HepG2 (cell line): ENCODE measurements around the gene PARP15. TPM values are rescaled to one million over a fixed set of nuclear protein-coding genes. Genes with fewer than 3 reads are reported as not detected.

Experiments used
- ATAC-seq: fragments of 200-7000 bp; cut with Tn5 transposase; 3 replicates; pipeline ENCODE4 v1.9.1; 2020; ENCODE audit warnings: mild to moderate bottlenecking, moderate library complexity
- BruUV-seq: library from RNA; stranded (reverse); fragments of 400-500 nt; replicated peaks from 2 replicates; lab custom pipeline; 2021; lab: Mats Ljungman, UMichigan
- CTCF ChIA-PET: fragments of 300-600 bp; formaldehyde crosslinking; extraction: SDS; loops from one replicate; lab custom pipeline; 2021; ENCODE audit warnings: low total read pairs, inconsistent platforms, low intra/inter-chr PET ratio; lab: Yijun Ruan, JAX
- POLR2A ChIA-PET: fragments of 350-600 bp; sonication (Branson Sonifier 250); formaldehyde crosslinking; loops from one replicate; lab custom pipeline; 2020; ENCODE audit warnings: antibody characterized with exemption, inconsistent platforms; lab: Yijun Ruan, JAX
- DNase-seq: peaks from one replicate; pipeline ENCODE4 v3.0.0-alpha.2; 2015; ENCODE audit warnings: low spot score
- FAIRE-seq: peaks from 3 replicates; lab custom pipeline; 2011; peaks lifted over from hg19 to GRCh38; lab: Jason Lieb, UNC
- H2AFZ ChIP-seq: one replicate; pipeline ENCODE4 v1.6.1; 2011; ENCODE audit warnings: low read length, inconsistent platforms
- H3K27ac ChIP-seq: fragments of 300-600 bp; 3 replicates; pipeline ENCODE4 v1.8.0; 2011; ENCODE audit warnings: mixed run types, mild to moderate bottlenecking, mixed read lengths, low read length, inconsistent platforms; ENCODE audit not compliant: insufficient read depth; ENCODE audit errors: extremely low read length
- H3K27me3 ChIP-seq, 2 experiments: fragments of 200-600 bp in 1 of 2; 2 replicates in 1 of 2; 3 replicates in 1 of 2; pipeline versions ENCODE4 v1.6.0 to v1.8.0; 2011; ENCODE audit warnings: low read length in 2 of 2, mild to moderate bottlenecking in 2 of 2, moderate library complexity in 2 of 2, inconsistent platforms in 1 of 2; ENCODE audit not compliant: insufficient read depth in 2 of 2, control insufficient read depth in 1 of 2
- H3K36me3 ChIP-seq, 2 experiments: fragments of 200-600 bp in 1 of 2; replicated peaks in 1 of 2; 2 replicates in 1 of 2; 3 replicates in 1 of 2; pipeline versions ENCODE4 v1.5.1 to v1.8.0; 2011; ENCODE audit warnings: low read length in 2 of 2, inconsistent platforms in 1 of 2; ENCODE audit not compliant: insufficient read depth in 2 of 2, control insufficient read depth in 1 of 2
- H3K4me1 ChIP-seq: 2 replicates; pipeline ENCODE4 v1.5.1; 2012; ENCODE audit warnings: low read length, inconsistent platforms; ENCODE audit not compliant: insufficient read depth
- H3K4me2 ChIP-seq: 2 replicates; pipeline ENCODE4 v1.6.0; 2011; ENCODE audit warnings: low read depth, low read length, inconsistent platforms
- H3K4me3 ChIP-seq, 3 experiments: fragments of 200-600 bp in 1 of 3; sonication (generic), shearing (Covaris generic) in 1 of 3; replicated peaks in 1 of 3; 2 replicates each; pipeline ENCODE4 v1.5.1; 2011 to 2016; ENCODE audit warnings: low read length in 3 of 3, inconsistent platforms in 2 of 3, low read depth in 2 of 3, mild to moderate bottlenecking in 2 of 3, control low read depth in 1 of 3, mixed read lengths in 1 of 3; ENCODE audit not compliant: insufficient read depth in 1 of 3
- H3K79me2 ChIP-seq: one replicate; pipeline ENCODE4 v1.6.1; 2011; ENCODE audit warnings: low read length, inconsistent platforms; ENCODE audit not compliant: insufficient read depth
- H3K9ac ChIP-seq: 2 replicates; pipeline ENCODE4 v1.6.0; 2011; ENCODE audit warnings: mild to moderate bottlenecking, low read depth, low read length, inconsistent platforms; ENCODE audit not compliant: insufficient read depth
- H3K9me3 ChIP-seq: 2 replicates; pipeline ENCODE4 v1.5.1; 2012; ENCODE audit warnings: mild to moderate bottlenecking, low read length
- H4K20me1 ChIP-seq: 2 replicates; pipeline ENCODE4 v1.6.0; 2011; ENCODE audit warnings: inconsistent platforms, mild to moderate bottlenecking, low read length, moderate library complexity; ENCODE audit not compliant: insufficient read depth
- AHDC1 ChIP-seq: sonication (generic); formaldehyde crosslinking; IDR thresholded peaks from 2 replicates; pipeline ENCODE4 v1.5.1; 2020; ENCODE audit warnings: mild to moderate bottlenecking, missing genetic modification reagents, borderline replicate concordance
- CENPBD1 ChIP-seq: sonication (generic); formaldehyde crosslinking; IDR thresholded peaks from 2 replicates; pipeline ENCODE4 v1.8.0; 2022; ENCODE audit warnings: missing genetic modification reagents, low read depth, mild to moderate bottlenecking, borderline replicate concordance
- CREBL2 ChIP-seq: sonication (generic); formaldehyde crosslinking; IDR thresholded peaks from 2 replicates; pipeline ENCODE4 v1.8.1; 2023; ENCODE audit warnings: missing genetic modification reagents, mild to moderate bottlenecking, borderline replicate concordance
- E2F5 ChIP-seq: sonication (generic); formaldehyde crosslinking; conservative IDR thresholded peaks from 2 replicates; pipeline ENCODE4 v1.4.0; 2020; ENCODE audit warnings: missing genetic modification reagents
- KDM1A ChIP-seq: IDR thresholded peaks from 2 replicates; pipeline ENCODE4 v1.6.1; 2016; ENCODE audit warnings: missing compliant biosample characterization
- KLF13 ChIP-seq: sonication (generic); formaldehyde crosslinking; IDR thresholded peaks from 2 replicates; pipeline ENCODE4 v1.4.0; 2020; ENCODE audit warnings: mild to moderate bottlenecking, missing genetic modification reagents
- MNT ChIP-seq: fragments of 450-650 bp; IDR thresholded peaks from 2 replicates; pipeline ENCODE4 v1.6.1; 2016
- PRMT3 ChIP-seq: sonication (generic); formaldehyde crosslinking; IDR thresholded peaks from 2 replicates; pipeline ENCODE4 v1.8.1; 2022; ENCODE audit warnings: low read depth, mild to moderate bottlenecking, moderate library complexity, missing genetic modification reagents, borderline replicate concordance
- SP5 ChIP-seq: IDR thresholded peaks from 2 replicates; pipeline ENCODE4 v1.6.1; 2016; ENCODE audit warnings: low read depth, borderline replicate concordance
- TARDBP ChIP-seq: sonication (generic); formaldehyde crosslinking; IDR thresholded peaks from 2 replicates; pipeline ENCODE4 v1.8.0; 2022; ENCODE audit warnings: mild to moderate bottlenecking, missing genetic modification reagents
- TCF7 ChIP-seq: sonication (generic); IDR thresholded peaks from 2 replicates; pipeline ENCODE4 v1.6.1; 2016; ENCODE audit warnings: antibody characterized with exemption, low read depth
- THAP8 ChIP-seq: sonication (generic); formaldehyde crosslinking; IDR thresholded peaks from 2 replicates; pipeline ENCODE4 v1.5.1; 2020; ENCODE audit warnings: missing genetic modification reagents, mild to moderate bottlenecking, borderline replicate concordance
- ZNF10 ChIP-seq: sonication (generic); formaldehyde crosslinking; IDR thresholded peaks from 2 replicates; pipeline ENCODE4 v1.4.0; 2020; ENCODE audit warnings: mild to moderate bottlenecking, low read depth, missing genetic modification reagents, borderline replicate concordance
- ZNF253 ChIP-seq: sonication (generic); formaldehyde crosslinking; IDR thresholded peaks from 2 replicates; pipeline ENCODE4 v1.8.0; 2022; ENCODE audit warnings: mild to moderate bottlenecking, missing genetic modification reagents, borderline replicate concordance
- ZNF44 ChIP-seq: sonication (generic); formaldehyde crosslinking; IDR thresholded peaks from 2 replicates; pipeline ENCODE4 v1.5.1; 2020; ENCODE audit warnings: mild to moderate bottlenecking, missing genetic modification reagents
- ZSCAN12 ChIP-seq: sonication (generic); formaldehyde crosslinking; IDR thresholded peaks from 2 replicates; pipeline ENCODE4 v1.9.0; 2021; ENCODE audit warnings: mild to moderate bottlenecking, missing genetic modification reagents
- WGBS: methylation state at CpG from one replicate; pipeline ENCODE4 v1.1.6; 2017; ENCODE audit warnings: low lambda C conversion rate; 5-methylcytosine and 5-hydroxymethylcytosine counted together
- in situ Hi-C: cut with HindIII; loops from 2 replicates; pipeline ENCODE4 v1.10.0; 2017; ENCODE audit warnings: low pct_unique_long_range_greater_than_20kb; ENCODE audit not compliant: extremely low pct_ligation_motif_present
- intact Hi-C: fragments of 100-400 bp; cut with micrococcal nuclease; formaldehyde crosslinking; loops from one replicate; pipeline ENCODE4 v1.10.0; 2022; ENCODE audit not compliant: unreplicated experiment
- polyA plus RNA-seq, 8 experiments: library from polyadenylated mRNA; depleted of rRNA in 3 of 8; stranded (reverse) in 7 of 8; unstranded in 1 of 8; fragments of >200 nt; fragmentation: Illumina TruSeq in 4 of 8; extraction: Trizol in 4 of 8; gene quantifications; 2 replicates each; pipeline versions ENCODE4 v1.2.1 to v1.2.3, GENCODE V29; 2011 to 2016; ENCODE audit warnings: low read depth in 4 of 8, missing spikeins in 1 of 8, mixed read lengths in 1 of 8; ENCODE audit not compliant: insufficient read depth in 1 of 8
- total RNA-seq, 5 experiments: library from RNA; depleted of rRNA; stranded (reverse); fragments of >200 nt; fragmentation: Illumina TruSeq; extraction: Trizol; gene quantifications; 2 replicates each; pipeline ENCODE4 v1.2.3, GENCODE V29; 2016; ENCODE audit warnings: low read depth in 1 of 5

Gene PARP15
- total and polyA plus RNA-seq, 2 of the 13 experiments (the other 11 are each of a cell fraction or from before 2014, with no cell fraction given) = 0.02 TPM; not detected in 1

- WGBS = 37% methylated on average over 2 of the region's 2 CpGs
- Histone ChIP-seq H3K9me3 (no peaks in the 10 kb centered on the region), H3K9ac (no peak overlapping the region), H3K4me3 (no peak overlapping the region), H3K36me3 (no peaks in the 10 kb centered on the region), H3K27ac (no peak overlapping the region), H3K4me2 (no peak overlapping the region), H4K20me1 (no peaks in the 10 kb centered on the region), H2AFZ (no peak overlapping the region), H3K27me3 (no peaks in the 10 kb centered on the region; a peak in 1 of 5 replicates), H3K79me2 (no peaks in the 10 kb centered on the region), H3K4me1 (peaks cover 17% of the 10 kb centered on the region)
- in situ Hi-C loops = loop anchor here (5.0 to 25.0 kb wide), 3 partner anchors 119 to 1114 kb away; partner anchors contain the start of gene ARGFX
- DNase-seq (no peak), FAIRE-seq (no peak), ATAC-seq (no peak)
- CTCF ChIA-PET = no interaction called here
- POLR2A ChIA-PET = no interaction called here
- intact Hi-C loops = loop anchor here (10.0 kb wide), 2 partner anchors 372 to 1132 kb away; partner anchors contain the start of gene POLQ
- BruUV-seq = no TSS peak
- TF ChIP-seq ZSCAN12 (CRISPR knock-in tag) (no peak), CREBL2 (CRISPR knock-in tag) (no peak), ZNF253 (no peak), MNT (no peak), PRMT3 (no peak), AHDC1 (CRISPR knock-in tag) (no peak), ZNF44 (CRISPR knock-in tag) (no peak), TARDBP (CRISPR knock-in tag) (no peak), KDM1A (no peak), THAP8 (CRISPR knock-in tag) (no peak), E2F5 (CRISPR knock-in tag) (no peak), CENPBD1 (CRISPR knock-in tag) (no peak), ZNF10 (no peak), KLF13 (CRISPR knock-in tag) (no peak), TCF7 (no peak), SP5 (CRISPR knock-in tag) (no peak)
Observed at GRCh38 chr3:122676759-122677158, 99.3 kb downstream of the PARP15 start.
